NCI-H2029 treated with DMSO at 0.1 percent for 48 hours (cell line): Measurements from ENCODE around the gene CLSTN2.

Experiments
- DNase-seq: peaks from one replicate; lab custom pipeline; 2025; lab: John Stamatoyannopoulos, UW

Gene CLSTN2

GRCh38 chr3:140595295-140595694 is 660.3 kb downstream of the CLSTN2 start:
- no peak for DNase-seq

- no peak for DNase-seq
Observed at GRCh38 chr3:140597364-140597763, 662.4 kb downstream of the CLSTN2 start.

GRCh38 chr3:140597792-140598191 is 662.8 kb downstream of the CLSTN2 start:
- no peak for DNase-seq

- DNase-seq, result no peak
Observed at GRCh38 chr3:140599009-140599408, 664.0 kb downstream of the CLSTN2 start.

- DNase-seq, result no peak
Observed at GRCh38 chr3:140599496-140599895, 664.5 kb downstream of the CLSTN2 start.

DNA sequence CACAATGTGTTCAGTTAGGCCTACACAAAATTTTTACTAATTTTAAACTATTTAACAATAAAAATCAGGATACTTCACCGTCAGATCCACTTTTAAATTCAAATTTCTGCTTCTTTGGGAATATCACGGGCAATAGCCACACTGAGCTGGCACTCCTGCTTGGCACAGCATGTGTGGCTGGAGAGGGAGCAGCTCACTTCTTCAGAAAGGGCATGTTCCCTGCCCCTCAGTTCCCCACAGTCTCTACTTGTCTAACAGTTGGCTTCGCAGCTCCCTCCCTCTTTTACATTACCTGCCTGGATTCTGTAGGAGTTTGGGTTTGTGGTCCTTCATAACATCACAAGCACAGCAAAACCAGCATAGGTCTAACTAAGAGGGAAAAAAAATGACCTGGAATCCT is 666.9 kb downstream of the CLSTN2 start:
- no peak for DNase-seq

DNA sequence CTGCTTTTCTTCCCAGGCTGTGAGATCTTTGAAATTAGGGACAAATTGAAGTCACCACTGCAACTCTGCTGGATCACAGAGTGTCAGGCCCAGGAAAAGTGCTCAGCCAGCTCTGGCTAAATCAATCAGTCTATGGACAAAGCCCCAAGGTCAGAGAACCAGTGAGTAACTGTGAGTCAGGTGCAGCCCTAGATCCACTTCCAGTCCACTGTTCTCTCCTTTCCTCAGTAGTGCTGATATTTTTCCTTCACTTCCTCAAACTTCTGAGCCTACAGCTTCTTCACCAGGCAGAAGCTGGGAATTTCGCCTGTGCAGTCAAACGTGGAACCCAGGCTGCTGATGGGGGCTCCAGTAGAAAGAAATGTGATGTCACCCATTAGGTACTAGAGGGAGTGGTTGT is 667.8 kb downstream of the CLSTN2 start:
- no peak for DNase-seq

DNA sequence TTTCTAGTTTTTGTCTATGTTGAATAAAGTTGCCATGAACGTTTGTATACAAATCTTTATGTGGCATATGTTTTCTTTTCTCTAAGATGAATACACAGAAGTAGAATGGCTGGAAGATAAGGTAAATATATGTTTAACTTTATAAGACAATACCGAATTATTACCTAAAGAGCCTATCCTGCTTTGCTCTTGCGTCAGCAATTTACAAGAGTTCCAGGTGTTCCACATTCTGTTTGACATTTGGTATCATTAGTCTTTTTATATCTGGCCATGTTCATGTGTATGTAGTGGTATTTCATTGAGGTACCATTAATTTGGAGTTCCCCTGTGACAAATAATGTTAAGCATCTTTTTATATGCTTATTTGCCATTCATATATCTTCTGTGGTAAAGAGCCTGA is 668.8 kb downstream of the CLSTN2 start:
- DNase-seq, result no peak

- DNase-seq, result no peak
Observed at GRCh38 chr3:140610544-140610943, 675.6 kb downstream of the CLSTN2 start.

DNA sequence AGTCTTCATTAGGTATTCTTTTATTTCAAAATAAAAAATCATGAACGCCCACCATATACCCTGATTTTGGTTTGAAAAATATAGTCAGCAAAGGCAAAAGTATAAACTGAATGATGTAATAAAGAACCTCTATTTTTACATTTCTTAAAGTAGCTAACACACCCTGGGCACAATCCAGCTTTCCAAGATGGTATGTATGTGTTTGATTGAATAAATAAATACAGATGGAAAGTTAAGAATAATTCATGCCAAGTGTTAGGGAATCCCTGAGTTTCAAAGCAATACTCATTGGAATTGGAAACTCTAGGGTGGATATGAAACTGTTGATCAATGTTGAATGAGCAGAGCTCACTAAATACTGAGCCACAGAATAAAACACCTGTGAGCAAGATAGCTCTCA is 679.0 kb downstream of the CLSTN2 start:
- no peak for DNase-seq

DNA sequence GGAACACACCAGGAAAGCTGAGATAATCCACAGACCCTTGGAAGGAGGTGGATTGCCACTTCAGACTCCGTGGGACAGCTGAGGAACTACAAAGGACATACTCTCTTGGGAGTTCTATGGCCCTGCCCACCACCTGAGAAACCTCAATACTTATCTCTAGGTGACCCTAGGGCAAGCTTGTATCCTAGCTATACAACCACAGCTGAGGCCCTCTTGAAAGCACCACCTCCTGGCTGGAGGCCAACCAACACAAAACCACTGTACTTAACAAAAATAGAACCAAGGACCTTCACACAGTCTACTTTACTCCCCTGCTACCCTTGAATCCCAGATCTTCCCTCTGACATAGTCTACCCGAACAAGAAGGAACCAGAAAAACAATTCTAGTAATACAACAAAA is 682.1 kb downstream of the CLSTN2 start:
- DNase-seq, result no peak

- DNase-seq, result no peak
Observed at GRCh38 chr3:140626856-140627255, 691.9 kb downstream of the CLSTN2 start.
